ENCODE results near the gene COL6A6. TPM values are rescaled to one million over a fixed set of nuclear protein-coding genes. Genes with fewer than 3 reads are reported as not detected.

COL6A6 gene
- total RNA-seq, 2 donors from 2014 or later: 0.57 TPM; not detected in 1

- Histone ChIP-seq H3K4me3 (no peak overlapping the region), H3K4me1 (replicated peaks) (no peaks in the 10 kb centered on the region), H3K27ac (no peak overlapping the region), H3K36me3 (no peaks in the 10 kb centered on the region), H3K9me3 (no peaks in the 10 kb centered on the region), H3K27me3 (replicated peaks; ENCODE audit: insufficient read depth) (peaks cover 5% of the 10 kb centered on the region)
- intact Hi-C loops (cut with DNase I): no loop called here
- WGBS: 17% methylated on average over 11 of the region's 11 CpGs
- TF ChIP-seq CTCF (IDR thresholded peaks at IDR 0.05) (no peak), POLR2A (IDR thresholded peaks at IDR 0.05) (no peak), POLR2AphosphoS5 (IDR thresholded peaks at IDR 0.05) (no peak)
- DNase-seq (ENCODE audit: low spot score): no peak
Observed at GRCh38 chr3:130517602-130518001, 625 bp downstream of the COL6A6 start.

- WGBS: 85% methylated on average over 4 of the region's 4 CpGs
- no peak for TF ChIP-seq CTCF (IDR thresholded peaks at IDR 0.05)
- TF ChIP-seq POLR2A (IDR thresholded peaks at IDR 0.05): no peak
- TF ChIP-seq POLR2AphosphoS5 (IDR thresholded peaks at IDR 0.05): no peak
- Histone ChIP-seq H3K27ac (no peak overlapping the region), H3K27me3 (replicated peaks; ENCODE audit: insufficient read depth) (peaks cover 5% of the 10 kb centered on the region), H3K4me3 (no peak overlapping the region), H3K9me3 (no peaks in the 10 kb centered on the region), H3K36me3 (no peaks in the 10 kb centered on the region), H3K4me1 (replicated peaks) (no peaks in the 10 kb centered on the region)
- DNase-seq (ENCODE audit: low spot score): no peak
- intact Hi-C loops (cut with DNase I): no loop called here
Observed at GRCh38 chr3:130519754-130520153, 2.8 kb downstream of the COL6A6 start.

- no peak for TF ChIP-seq CTCF (IDR thresholded peaks at IDR 0.05)
- TF ChIP-seq POLR2A (IDR thresholded peaks at IDR 0.05): no peak
- no peak for TF ChIP-seq POLR2AphosphoS5 (IDR thresholded peaks at IDR 0.05)
- H3K4me3 ChIP-seq: no peak overlapping the region
- peaks cover 2% of the 10 kb centered on the region for H3K27me3 ChIP-seq (replicated peaks; ENCODE audit: insufficient read depth)
- H3K4me1 ChIP-seq (replicated peaks): no peaks in the 10 kb centered on the region
- no peak overlapping the region for H3K27ac ChIP-seq
- H3K36me3 ChIP-seq: no peaks in the 10 kb centered on the region
- intact Hi-C loops (cut with DNase I): no loop called here
- DNase-seq (ENCODE audit: low spot score): no peak
- no peaks in the 10 kb centered on the region for H3K9me3 ChIP-seq
- 93% methylated on average over 2 of the region's 2 CpGs for WGBS
Observed at GRCh38 chr3:130522399-130522798, 5.4 kb downstream of the COL6A6 start.

GRCh38 chr3:130527426-130527825 is 10.4 kb downstream of the COL6A6 start:
- 83% methylated on average over 1 of the region's 1 CpG for WGBS
- H3K9me3 ChIP-seq: no peaks in the 10 kb centered on the region
- no peaks in the 10 kb centered on the region for H3K36me3 ChIP-seq
- intact Hi-C loops (cut with DNase I): no loop called here
- no peak for DNase-seq (ENCODE audit: low spot score)
- no peaks in the 10 kb centered on the region for H3K27me3 ChIP-seq (replicated peaks; ENCODE audit: insufficient read depth)
- no peak overlapping the region for H3K4me3 ChIP-seq
- no peaks in the 10 kb centered on the region for H3K4me1 ChIP-seq (replicated peaks)
- TF ChIP-seq CTCF (IDR thresholded peaks at IDR 0.05): no peak
- no peak for TF ChIP-seq POLR2A (IDR thresholded peaks at IDR 0.05)
- no peak for TF ChIP-seq POLR2AphosphoS5 (IDR thresholded peaks at IDR 0.05)
- H3K27ac ChIP-seq: no peak overlapping the region

- H3K9me3 ChIP-seq: no peaks in the 10 kb centered on the region
- DNase-seq (ENCODE audit: low spot score): no peak
- no peak overlapping the region for H3K27ac ChIP-seq
- no peak for TF ChIP-seq CTCF (IDR thresholded peaks at IDR 0.05)
- TF ChIP-seq POLR2AphosphoS5 (IDR thresholded peaks at IDR 0.05): no peak
- no peak for TF ChIP-seq POLR2A (IDR thresholded peaks at IDR 0.05)
- intact Hi-C loops (cut with DNase I): no loop called here
- H3K4me1 ChIP-seq (replicated peaks): no peaks in the 10 kb centered on the region
- H3K27me3 ChIP-seq (replicated peaks; ENCODE audit: insufficient read depth): no peaks in the 10 kb centered on the region
- no peaks in the 10 kb centered on the region for H3K36me3 ChIP-seq
- WGBS: 67% methylated on average over 1 of the region's 1 CpG
- H3K4me3 ChIP-seq: no peak overlapping the region
Observed at GRCh38 chr3:130528120-130528519, 11.1 kb downstream of the COL6A6 start.

All from prostate gland (tissue), 2 donors.